ENCODE results near the gene GORASP1. TPM values are rescaled to one million over a fixed set of nuclear protein-coding genes. Genes with fewer than 3 reads are reported as not detected.

The GORASP1 gene
- total RNA-seq, 3 donors from 2014 or later, result 93.5 to 122 (median 94.7) TPM

- no peak for DNase-seq
Measured at GRCh38 chr3:39135170-39135805, 27.9 kb upstream of the GORASP1 start.

GRCh38 chr3:39134305-39134704 lies 26.9 kb upstream of the GORASP1 start:
- H3K4me3 ChIP-seq, result no peak overlapping the region
- ATAC-seq (no peak), DNase-seq (no peak)
- H3K36me3 ChIP-seq (ENCODE audit: low read depth), result no peaks in the 10 kb centered on the region
- TF ChIP-seq CTCF (IDR thresholded peaks at IDR 0.05), result no peak
- H3K4me1 ChIP-seq (ENCODE audit: low read depth), result no peaks in the 10 kb centered on the region
- no peaks in the 10 kb centered on the region for H3K9me3 ChIP-seq
- intact Hi-C loops (cut with DNase I, micrococcal nuclease), result loop anchor here in 1 of 2 donors (10.0 kb wide), 1 partner anchor 50 kb away; no protein-coding TSS in a partner anchor

More at GRCh38 chr3:39135170-39135805, 27.9 kb upstream of the GORASP1 start:
- Histone ChIP-seq H3K4me3 (no peak overlapping the region), H3K9me3 (no peaks in the 10 kb centered on the region), H3K36me3 (ENCODE audit: low read depth) (no peaks in the 10 kb centered on the region), H3K4me1 (ENCODE audit: low read depth) (peaks cover 3% of the 10 kb centered on the region)
- intact Hi-C loops (cut with DNase I, micrococcal nuclease), result loop anchor here in 1 of 2 donors (10.0 kb wide), 1 partner anchor 50 kb away; no protein-coding TSS in a partner anchor
- no peak for TF ChIP-seq CTCF (IDR thresholded peaks at IDR 0.05)
- ATAC-seq, result no peak

DNA sequence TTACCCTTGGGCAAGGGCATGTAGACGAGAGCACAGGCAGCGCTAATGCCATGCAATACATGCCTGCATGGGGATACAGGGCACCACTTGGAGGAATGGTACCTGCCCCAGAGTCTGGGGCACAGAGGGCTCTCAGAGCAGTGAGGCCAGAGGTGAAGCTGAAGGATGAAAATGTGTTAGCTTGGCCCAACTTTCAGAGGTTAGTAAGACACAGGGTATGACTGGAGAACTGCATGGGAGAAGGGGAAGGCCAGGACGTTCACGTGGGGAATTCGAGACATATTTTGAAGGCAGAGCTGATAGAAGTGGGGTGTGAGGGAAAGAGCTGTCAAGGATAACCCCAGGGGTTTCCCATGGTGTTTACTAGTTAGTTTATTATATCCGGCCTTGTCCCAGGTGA lies 26.4 kb upstream of the GORASP1 start:
- no peak for DNase-seq
- TF ChIP-seq CTCF (IDR thresholded peaks at IDR 0.05), result no peak
- intact Hi-C loops (cut with DNase I, micrococcal nuclease), result loop anchor here in 1 of 2 donors (10.0 kb wide), 1 partner anchor 51 kb away; no protein-coding TSS in a partner anchor
- ATAC-seq, result no peak
- Histone ChIP-seq H3K4me3 (no peak overlapping the region), H3K9me3 (no peaks in the 10 kb centered on the region), H3K36me3 (ENCODE audit: low read depth) (no peaks in the 10 kb centered on the region), H3K4me1 (ENCODE audit: low read depth) (no peaks in the 10 kb centered on the region)

DNA sequence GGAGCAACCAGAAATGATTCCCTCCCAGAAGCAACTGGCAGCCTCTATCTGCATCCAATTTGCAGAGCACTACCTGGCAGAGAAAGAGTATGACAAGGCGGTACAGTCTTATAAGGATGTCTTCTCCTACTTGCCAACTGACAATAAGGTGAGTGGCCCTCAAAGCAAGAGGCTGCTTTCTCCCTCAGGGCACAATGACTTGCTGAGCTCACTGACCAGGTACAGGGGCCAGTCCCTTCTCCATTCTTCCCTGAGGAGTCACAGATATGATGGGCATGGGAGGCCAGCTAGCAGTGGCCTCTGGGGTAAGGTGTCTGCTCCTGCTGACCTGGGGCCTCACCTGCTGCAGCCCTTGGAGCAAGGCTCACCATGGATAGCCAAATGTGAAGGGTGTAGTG lies 25.7 kb upstream of the GORASP1 start:
- DNase-seq (no peak), ATAC-seq (no peak)
- H3K36me3 ChIP-seq (ENCODE audit: low read depth), result no peaks in the 10 kb centered on the region
- no peak overlapping the region for H3K4me3 ChIP-seq
- no peak for TF ChIP-seq CTCF (IDR thresholded peaks at IDR 0.05)
- H3K9me3 ChIP-seq, result no peaks in the 10 kb centered on the region
- intact Hi-C loops (cut with DNase I, micrococcal nuclease), result loop anchor here in 1 of 2 donors (10.0 kb wide), 1 partner anchor 52 kb away; no protein-coding TSS in a partner anchor
- no peaks in the 10 kb centered on the region for H3K4me1 ChIP-seq (ENCODE audit: low read depth)

GRCh38 chr3:39132096-39133092 lies 25.0 kb upstream of the GORASP1 start:
- no peak for DNase-seq
- Histone ChIP-seq H3K36me3 (ENCODE audit: low read depth) (no peaks in the 10 kb centered on the region), H3K4me3 (no peak overlapping the region), H3K9me3 (no peaks in the 10 kb centered on the region), H3K4me1 (ENCODE audit: low read depth) (no peaks in the 10 kb centered on the region)
- intact Hi-C loops (cut with DNase I, micrococcal nuclease), result loop anchor here in 1 of 2 donors (10.0 kb wide), 1 partner anchor 52 kb away; no protein-coding TSS in a partner anchor
- no peak for TF ChIP-seq CTCF (IDR thresholded peaks at IDR 0.05)
- ATAC-seq, result no peak

Measured in mucosa of descending colon (tissue), 3 donors.